Lower lobe of right lung (tissue), 2 donors: Measurements from ENCODE around the gene JAZF1. TPM values are rescaled to one million over a fixed set of nuclear protein-coding genes. Genes with fewer than 3 reads are reported as not detected.

Experiments used
- ATAC-seq, 2 donors: fragments of 200-7000 bp; cut with Tn5 transposase; one replicate each; pipeline ENCODE4 v1.9.1; 2020 to 2022; ENCODE audit warnings: mild to moderate bottlenecking in 2 of 2, moderate library complexity in 2 of 2
- DNase-seq: peaks from one replicate; pipeline ENCODE4 v3.0.0-alpha.2; 2020
- H3K27ac ChIP-seq: fragments of 200-600 bp; one replicate; pipeline ENCODE4 v1.8.0; 2022
- H3K27me3 ChIP-seq: fragments of 200-600 bp; one replicate; pipeline ENCODE4 v1.8.0; 2022; ENCODE audit warnings: low read depth
- H3K36me3 ChIP-seq: fragments of 200-600 bp; one replicate; pipeline ENCODE4 v1.8.0; 2022; ENCODE audit warnings: mild to moderate bottlenecking
- H3K4me1 ChIP-seq: fragments of 200-600 bp; one replicate; pipeline ENCODE4 v1.8.0; 2022
- H3K4me3 ChIP-seq: fragments of 200-600 bp; one replicate; pipeline ENCODE4 v1.8.0; 2022; ENCODE audit warnings: mild to moderate bottlenecking
- H3K9me3 ChIP-seq: fragments of 200-600 bp; one replicate; pipeline ENCODE4 v1.8.0; 2022
- intact Hi-C: fragments of 100-400 bp; cut with DNase I; formaldehyde crosslinking; loops from one replicate; pipeline ENCODE4 v1.11.0; 2022
- total RNA-seq: library from RNA; stranded (reverse); fragmentation: NEBNext Ultra II Directional; extraction: Animal tissue kit (Norgen Biotek cat#: 25700); gene quantifications from one replicate; pipeline ENCODE4 v1.2.1, GENCODE V29; 2021
- TF ChIP-seq, protein P1 (sequence below): fragments of 200-600 bp; IDR thresholded peaks from one replicate; pipeline ENCODE4 v1.8.0; 2022; ENCODE audit warnings: antibody characterized with exemption, mild to moderate bottlenecking
- donor health status: DM: no; HTN: yes; CAD: no; lungs with severe emphysema.

The JAZF1 gene
- total RNA-seq, 1 donor from 2014 or later, result 19.4 TPM

DNA sequence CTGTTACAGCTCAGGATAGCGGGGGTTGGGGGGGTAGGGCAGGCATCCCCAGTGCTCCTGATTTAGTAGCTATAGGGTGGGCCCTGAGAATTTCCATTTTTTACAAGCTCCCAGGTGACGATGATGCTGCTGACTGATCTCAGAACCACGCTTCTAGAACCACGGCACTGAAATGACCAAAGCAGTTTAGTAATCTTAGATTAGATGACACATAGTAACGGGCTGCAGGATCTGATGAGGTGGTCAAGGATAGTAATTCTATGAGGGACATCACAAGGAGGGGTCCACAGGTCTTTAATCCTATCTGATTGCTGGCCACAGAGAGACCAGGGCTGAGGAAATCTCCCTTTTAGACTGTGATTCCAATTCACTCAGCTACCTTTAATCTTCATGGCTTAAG lies 167.2 kb downstream of the JAZF1 start:
- TF ChIP-seq, protein P1, sequence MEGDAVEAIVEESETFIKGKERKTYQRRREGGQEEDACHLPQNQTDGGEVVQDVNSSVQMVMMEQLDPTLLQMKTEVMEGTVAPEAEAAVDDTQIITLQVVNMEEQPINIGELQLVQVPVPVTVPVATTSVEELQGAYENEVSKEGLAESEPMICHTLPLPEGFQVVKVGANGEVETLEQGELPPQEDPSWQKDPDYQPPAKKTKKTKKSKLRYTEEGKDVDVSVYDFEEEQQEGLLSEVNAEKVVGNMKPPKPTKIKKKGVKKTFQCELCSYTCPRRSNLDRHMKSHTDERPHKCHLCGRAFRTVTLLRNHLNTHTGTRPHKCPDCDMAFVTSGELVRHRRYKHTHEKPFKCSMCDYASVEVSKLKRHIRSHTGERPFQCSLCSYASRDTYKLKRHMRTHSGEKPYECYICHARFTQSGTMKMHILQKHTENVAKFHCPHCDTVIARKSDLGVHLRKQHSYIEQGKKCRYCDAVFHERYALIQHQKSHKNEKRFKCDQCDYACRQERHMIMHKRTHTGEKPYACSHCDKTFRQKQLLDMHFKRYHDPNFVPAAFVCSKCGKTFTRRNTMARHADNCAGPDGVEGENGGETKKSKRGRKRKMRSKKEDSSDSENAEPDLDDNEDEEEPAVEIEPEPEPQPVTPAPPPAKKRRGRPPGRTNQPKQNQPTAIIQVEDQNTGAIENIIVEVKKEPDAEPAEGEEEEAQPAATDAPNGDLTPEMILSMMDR, result no peak
- Histone ChIP-seq H3K9me3 (no peaks in the 10 kb centered on the region), H3K4me3 (no peak overlapping the region), H3K4me1 (no peaks in the 10 kb centered on the region), H3K27ac (no peak overlapping the region), H3K27me3 (no peaks in the 10 kb centered on the region), H3K36me3 (no peaks in the 10 kb centered on the region)
- no peak for DNase-seq
- peak in 1 of 2 donors; percentile 27 for ATAC-seq
- intact Hi-C loops, result no loop called here

DNA sequence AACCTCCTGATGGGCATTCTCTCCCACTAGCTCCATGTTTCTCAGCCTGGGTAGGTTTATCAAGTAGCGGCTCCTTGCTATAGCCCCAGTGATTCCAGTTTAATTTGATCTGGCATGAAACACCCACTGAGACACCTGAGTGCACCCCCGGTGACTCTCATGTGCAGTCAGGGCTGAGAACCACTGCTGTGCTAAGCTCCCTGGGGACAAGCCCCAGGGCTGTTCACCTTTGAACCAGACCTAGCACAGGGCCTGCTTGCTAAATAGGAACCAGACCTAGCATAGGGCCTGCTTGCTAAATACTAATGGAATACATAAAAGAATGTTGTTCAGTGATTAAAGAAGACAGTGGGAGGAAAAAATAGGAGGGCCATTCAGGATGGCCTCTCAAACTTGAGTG lies 167.6 kb downstream of the JAZF1 start:
- H3K4me1 ChIP-seq, result no peaks in the 10 kb centered on the region
- no peaks in the 10 kb centered on the region for H3K27me3 ChIP-seq
- no peak overlapping the region for H3K4me3 ChIP-seq
- no peaks in the 10 kb centered on the region for H3K36me3 ChIP-seq
- DNase-seq (no peak), ATAC-seq (no peak)
- no peaks in the 10 kb centered on the region for H3K9me3 ChIP-seq
- no peak overlapping the region for H3K27ac ChIP-seq
- intact Hi-C loops, result no loop called here
- TF ChIP-seq, protein P1, result no peak

DNA sequence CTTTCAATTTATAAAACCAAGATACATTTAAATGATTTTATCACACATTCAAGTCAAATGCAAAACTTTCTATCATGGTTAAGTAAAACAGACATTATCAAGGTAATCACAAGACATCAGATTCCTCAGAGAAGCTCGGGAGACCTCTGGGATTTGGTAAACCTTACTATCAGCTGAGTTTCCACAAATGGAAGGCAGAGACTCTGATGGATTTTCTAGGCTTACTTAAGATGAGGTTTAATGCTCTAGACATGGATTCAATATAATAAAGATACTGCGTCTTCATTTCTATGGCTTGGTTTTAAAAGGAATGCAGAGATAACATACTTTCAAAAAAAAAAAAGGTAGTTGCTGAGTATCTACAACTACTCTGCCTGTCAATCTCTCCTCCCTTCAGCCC lies 171.7 kb downstream of the JAZF1 start:
- H3K4me3 ChIP-seq, result no peak overlapping the region
- no peaks in the 10 kb centered on the region for H3K9me3 ChIP-seq
- H3K4me1 ChIP-seq, result no peaks in the 10 kb centered on the region
- DNase-seq (no peak), ATAC-seq (no peak)
- no peak overlapping the region for H3K27ac ChIP-seq
- no peaks in the 10 kb centered on the region for H3K36me3 ChIP-seq
- TF ChIP-seq, protein P1, result no peak
- intact Hi-C loops, result no loop called here
- H3K27me3 ChIP-seq, result no peaks in the 10 kb centered on the region

DNA sequence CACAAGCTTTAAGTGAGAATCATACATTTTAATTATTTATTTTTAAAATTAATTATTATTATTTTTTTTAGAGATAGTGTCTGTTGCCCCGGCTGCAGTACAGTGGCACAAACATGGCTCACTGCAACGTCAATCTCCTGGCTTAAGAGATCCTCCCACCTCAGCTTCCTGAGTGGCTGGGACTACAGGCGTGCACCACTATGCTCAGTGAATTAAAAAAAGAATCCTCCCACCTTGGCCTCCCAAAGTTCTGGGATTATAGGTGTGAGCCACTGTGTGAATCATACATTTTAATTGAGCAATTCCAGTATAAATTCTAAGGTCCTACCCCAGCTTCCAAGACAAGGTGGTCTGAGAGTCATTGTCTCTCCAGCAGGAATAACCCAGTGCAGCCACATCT lies 172.4 kb downstream of the JAZF1 start:
- intact Hi-C loops, result no loop called here
- no peaks in the 10 kb centered on the region for H3K4me1 ChIP-seq
- TF ChIP-seq, protein P1, result no peak
- H3K4me3 ChIP-seq, result no peak overlapping the region
- H3K27me3 ChIP-seq, result no peaks in the 10 kb centered on the region
- no peak for ATAC-seq
- no peak for DNase-seq
- H3K27ac ChIP-seq, result no peak overlapping the region
- H3K36me3 ChIP-seq, result no peaks in the 10 kb centered on the region
- H3K9me3 ChIP-seq, result no peaks in the 10 kb centered on the region

DNA sequence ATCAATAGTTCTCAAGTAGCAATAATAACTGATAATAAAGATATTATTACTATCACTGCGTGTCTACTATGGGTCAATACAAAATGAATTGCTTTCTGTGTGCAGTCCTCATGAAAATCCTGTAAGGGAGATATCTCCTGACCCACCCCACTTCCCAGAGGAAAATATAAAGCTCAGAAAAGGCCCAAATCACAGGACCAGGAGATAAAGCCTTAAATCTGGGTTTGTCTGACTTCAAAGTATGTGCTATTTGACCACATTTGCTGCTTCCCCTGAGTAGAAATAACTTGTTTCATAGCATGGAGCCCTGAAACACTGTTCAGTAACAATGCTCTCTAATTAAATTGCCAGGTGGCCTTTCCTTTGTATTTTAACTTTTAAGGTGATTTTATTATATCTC lies 174.1 kb downstream of the JAZF1 start:
- no peaks in the 10 kb centered on the region for H3K27me3 ChIP-seq
- no peaks in the 10 kb centered on the region for H3K9me3 ChIP-seq
- ATAC-seq (no peak), DNase-seq (no peak)
- H3K4me1 ChIP-seq, result no peaks in the 10 kb centered on the region
- no peak overlapping the region for H3K4me3 ChIP-seq
- no peak overlapping the region for H3K27ac ChIP-seq
- intact Hi-C loops, result no loop called here
- TF ChIP-seq, protein P1, result no peak
- no peaks in the 10 kb centered on the region for H3K36me3 ChIP-seq

DNA sequence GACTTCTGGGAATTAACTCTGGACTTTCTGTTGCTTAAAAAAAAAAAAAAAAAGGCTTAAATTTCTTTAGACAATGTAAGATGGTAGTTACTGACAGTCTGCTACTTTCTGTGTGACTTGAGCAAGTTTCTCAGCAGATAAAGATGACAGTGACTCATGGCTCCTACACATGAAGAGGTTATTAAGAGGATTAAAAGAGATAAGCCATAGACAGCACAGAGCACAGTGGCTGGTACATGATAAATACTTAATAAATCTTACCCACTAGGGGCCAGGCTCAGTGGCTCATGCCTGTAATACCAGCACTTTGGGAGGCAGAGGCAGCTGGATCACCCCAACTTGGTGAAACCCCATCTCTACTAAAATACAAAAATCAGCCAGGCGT lies 174.8 kb downstream of the JAZF1 start:
- DNase-seq, result no peak
- Histone ChIP-seq H3K27me3 (no peaks in the 10 kb centered on the region), H3K4me3 (no peak overlapping the region), H3K36me3 (no peaks in the 10 kb centered on the region), H3K27ac (no peak overlapping the region), H3K9me3 (no peaks in the 10 kb centered on the region), H3K4me1 (no peaks in the 10 kb centered on the region)
- intact Hi-C loops, result no loop called here
- no peak for ATAC-seq
- TF ChIP-seq, protein P1, result no peak
